AG04450 (cell line): ENCODE data around the gene MLLT10. TPM values are rescaled to one million over a fixed set of nuclear protein-coding genes. Genes with fewer than 3 reads are reported as not detected.

ENCODE experiments used
- CTCF ChIA-PET: fragments of 300-600, 350-600 bp; formaldehyde crosslinking; extraction: SDS; loops from one replicate; lab custom pipeline; 2022; ENCODE audit warnings: antibody characterized with exemption, inconsistent platforms; lab: Charles Lee
- POLR2A ChIA-PET: fragments of 350-600 bp; formaldehyde crosslinking; extraction: SDS; loops from one replicate; lab custom pipeline; 2021; ENCODE audit warnings: antibody characterized with exemption, inconsistent platforms; lab: Yijun Ruan, JAX
- DNase-seq: peaks from one replicate; pipeline ENCODE4 v3.0.0-alpha.2; 2011; ENCODE audit warnings: low read depth, low spot score
- H3K27ac ChIP-seq: one replicate; pipeline ENCODE4 v1.5.1; 2012; ENCODE audit warnings: low read depth, low read length, control low read depth
- H3K27me3 ChIP-seq: one replicate; pipeline ENCODE4 v1.6.0; 2012; ENCODE audit warnings: low read length; ENCODE audit not compliant: control insufficient read depth, insufficient read depth
- H3K4me3 ChIP-seq: 2 replicates; pipeline ENCODE4 v1.5.1; 2011; ENCODE audit warnings: mild to moderate bottlenecking, low read depth, low read length, control low read depth
- H3K9me3 ChIP-seq: 2 replicates; pipeline ENCODE4 v1.5.1; 2012; ENCODE audit warnings: low read length; ENCODE audit not compliant: control insufficient read depth, insufficient read depth
- CTCF ChIP-seq: IDR thresholded peaks from 2 replicates; pipeline ENCODE4 v1.5.1; 2011; ENCODE audit warnings: low read depth, low read length, control low read depth, inconsistent platforms
- polyA plus RNA-seq: library from polyadenylated mRNA; depleted of rRNA; stranded (reverse); fragments of >200 nt; gene quantifications from 2 replicates; pipeline ENCODE4 v1.2.3, GENCODE V29; 2011

Gene MLLT10
- polyA plus RNA-seq, 1 experiment, result 41.0 TPM

GRCh38 chr10:21512573-21513404 lies 21.2 kb upstream of the MLLT10 start:
- ChIA-PET CTCF (no interaction called here), POLR2A (no interaction called here)
- H3K9me3 ChIP-seq, result peaks cover 4% of the 10 kb centered on the region; the same call in 1 of the 2 replicates
- no peaks in the 10 kb centered on the region for H3K27me3 ChIP-seq
- TF ChIP-seq CTCF, result no peak
- H3K27ac ChIP-seq, result no peak overlapping the region
- no peak overlapping the region for H3K4me3 ChIP-seq
- DNase-seq, result no peak

- ChIA-PET CTCF (no interaction called here), POLR2A (no interaction called here)
- DNase-seq, result no peak
- Histone ChIP-seq H3K27ac (no peak overlapping the region), H3K4me3 (no peak overlapping the region), H3K9me3 (peaks cover 4% of the 10 kb centered on the region; the same call in 1 of the 2 replicates), H3K27me3 (no peaks in the 10 kb centered on the region)
- no peak for TF ChIP-seq CTCF
Measured at GRCh38 chr10:21513405-21513788, 20.6 kb upstream of the MLLT10 start.

- no peak overlapping the region for H3K27ac ChIP-seq
- H3K9me3 ChIP-seq, result peaks cover 4% of the 10 kb centered on the region; the same call in 1 of the 2 replicates
- ChIA-PET POLR2A (interaction anchor here (0.7 to 1.1 kb wide), 3 partner anchors 11 to 448 kb away, joined by 3 to 5 read pairs (median 4); partner anchors contain the start of gene SKIDA1), CTCF (interaction anchor here (0.5 to 2.5 kb wide), 6 partner anchors 19 to 439 kb away, joined by 3 to 10 read pairs (median 4); no protein-coding TSS in a partner anchor)
- no peak for DNase-seq
- H3K27me3 ChIP-seq, result no peaks in the 10 kb centered on the region
- no peak for TF ChIP-seq CTCF
- H3K4me3 ChIP-seq, result peak overlapping the region; percentile 28
Measured at GRCh38 chr10:21514129-21514817, 19.8 kb upstream of the MLLT10 start.

GRCh38 chr10:21514818-21515351 lies 19.1 kb upstream of the MLLT10 start:
- Histone ChIP-seq H3K4me3 (peak overlapping the region; percentile 70), H3K27ac (no peak overlapping the region), H3K9me3 (no peaks in the 10 kb centered on the region; the same call in 1 of the 2 replicates), H3K27me3 (no peaks in the 10 kb centered on the region)
- ChIA-PET CTCF (interaction anchor here (0.5 to 2.5 kb wide), 6 partner anchors 18 to 439 kb away, joined by 3 to 10 read pairs (median 4); no protein-coding TSS in a partner anchor), POLR2A (interaction anchor here (0.7 to 2.3 kb wide), 4 partner anchors 11 to 449 kb away, joined by 3 to 7 read pairs (median 4); partner anchors contain the start of gene SKIDA1)
- DNase-seq, result no peak
- TF ChIP-seq CTCF, result no peak
